GM11168 (cell line): ENCODE data around the gene PHYHD1.
"Not testable (repeated sequence)": the region's sequence is repeated elsewhere in the genome, so short reads cannot be mapped to it uniquely, and the experiment has no call there.

Source experiments
- in situ Hi-C: fragments of 300-500 bp; cut with MboI; formaldehyde crosslinking; loops from one replicate; pipeline ENCODE4 v1.12.0; 2022; ENCODE audit warnings: low sequenced_read_pairs; ENCODE audit not compliant: unreplicated experiment

Gene PHYHD1

GRCh38 chr9:128947277-128947526 lies 26.4 kb downstream of the PHYHD1 start:
- in situ Hi-C loops = no loop called here

GRCh38 chr9:128947527-128948301 lies 26.9 kb downstream of the PHYHD1 start, which contains the start of the genes DOLK and NUP188:
Gene DOLK, minus strand, starts transcription at chr9:128947603. Its CDS starts 300 bp downstream, at chr9:128947303.
Gene NUP188, plus strand, starts transcription at chr9:128947699. Its CDS starts 21 bp downstream, at chr9:128947720.
- in situ Hi-C loops = no loop called here

DNA sequence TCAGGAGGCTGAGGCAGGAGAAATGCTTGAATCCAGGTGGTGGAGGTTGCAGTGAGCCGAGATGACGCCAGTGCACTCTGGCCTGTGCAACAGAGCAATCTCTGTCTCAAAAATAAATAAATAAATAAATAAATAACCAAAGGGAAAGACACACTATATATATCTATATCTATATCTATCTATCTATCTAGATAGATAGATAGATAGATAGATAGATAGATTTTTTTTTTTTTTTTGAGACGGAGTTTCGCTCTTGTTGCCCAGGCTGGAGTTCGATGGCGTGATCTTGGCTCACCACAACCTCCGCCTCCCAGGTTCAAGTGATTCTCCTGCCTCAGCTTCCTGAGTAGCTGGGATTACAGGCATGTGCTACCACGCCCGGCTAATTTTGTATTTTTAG lies 40.6 kb downstream of the PHYHD1 start:
- in situ Hi-C loops = not testable (repeated sequence)

GRCh38 chr9:128969491-128969890 lies 48.7 kb downstream of the PHYHD1 start:
- in situ Hi-C loops = no loop called here

- in situ Hi-C loops = no loop called here
Measured at GRCh38 chr9:128972956-128973355, 52.2 kb downstream of the PHYHD1 start.

GRCh38 chr9:128979111-128979510 lies 58.3 kb downstream of the PHYHD1 start:
- in situ Hi-C loops = no loop called here

DNA sequence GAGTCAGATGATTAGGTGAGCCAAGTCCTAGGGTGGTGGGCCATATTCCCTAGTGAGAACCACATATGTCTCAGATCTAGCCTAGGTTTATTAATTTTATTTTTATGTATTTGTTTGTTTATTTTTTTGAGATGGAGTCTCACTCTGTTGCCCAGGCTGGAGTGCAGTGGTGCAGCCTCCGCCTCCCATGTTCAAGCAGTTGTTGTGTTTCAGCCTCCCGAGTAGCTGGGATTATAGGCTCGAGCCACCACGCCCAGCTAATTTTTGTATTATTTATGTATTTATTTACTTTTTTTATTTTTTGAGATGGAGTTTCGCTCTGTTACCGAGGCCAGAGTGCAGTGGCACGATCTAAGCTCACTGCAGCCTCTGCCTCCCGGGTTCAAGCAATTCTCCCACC lies 62.8 kb downstream of the PHYHD1 start:
- in situ Hi-C loops = no loop called here

GRCh38 chr9:128986671-128987070 lies 65.9 kb downstream of the PHYHD1 start:
- in situ Hi-C loops = no loop called here

DNA sequence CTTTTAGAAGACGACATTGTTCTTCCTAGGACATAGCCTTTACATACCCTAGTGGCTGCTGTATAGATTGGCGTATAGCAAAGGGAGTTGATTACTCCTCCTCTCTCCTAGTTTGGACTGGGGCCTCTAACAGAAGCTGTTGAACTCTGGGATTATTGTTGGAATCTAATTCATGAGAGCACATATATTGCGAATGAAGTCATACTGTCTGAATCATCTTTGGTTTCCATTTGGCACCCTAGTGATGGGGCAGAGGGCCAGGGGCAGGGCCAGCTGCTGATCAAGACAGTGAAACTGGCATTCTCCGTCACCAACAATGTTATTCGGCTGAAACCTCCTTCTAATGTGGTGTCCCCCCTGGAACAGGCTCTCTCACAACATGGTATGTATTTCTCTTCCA lies 67.0 kb downstream of the PHYHD1 start:
- in situ Hi-C loops = no loop called here
